ENCODE measurements around the gene MRPL27. TPM values are rescaled to one million over a fixed set of nuclear protein-coding genes. Genes with fewer than 3 reads are reported as not detected.
"Not testable (repeated sequence)": the region's sequence is repeated elsewhere in the genome, so short reads cannot be mapped to it uniquely, and the experiment has no call there.

MRPL27 gene
- total RNA-seq, 4 donors from 2014 or later = 48.9 to 71.0 (median 61.7) TPM

DNA sequence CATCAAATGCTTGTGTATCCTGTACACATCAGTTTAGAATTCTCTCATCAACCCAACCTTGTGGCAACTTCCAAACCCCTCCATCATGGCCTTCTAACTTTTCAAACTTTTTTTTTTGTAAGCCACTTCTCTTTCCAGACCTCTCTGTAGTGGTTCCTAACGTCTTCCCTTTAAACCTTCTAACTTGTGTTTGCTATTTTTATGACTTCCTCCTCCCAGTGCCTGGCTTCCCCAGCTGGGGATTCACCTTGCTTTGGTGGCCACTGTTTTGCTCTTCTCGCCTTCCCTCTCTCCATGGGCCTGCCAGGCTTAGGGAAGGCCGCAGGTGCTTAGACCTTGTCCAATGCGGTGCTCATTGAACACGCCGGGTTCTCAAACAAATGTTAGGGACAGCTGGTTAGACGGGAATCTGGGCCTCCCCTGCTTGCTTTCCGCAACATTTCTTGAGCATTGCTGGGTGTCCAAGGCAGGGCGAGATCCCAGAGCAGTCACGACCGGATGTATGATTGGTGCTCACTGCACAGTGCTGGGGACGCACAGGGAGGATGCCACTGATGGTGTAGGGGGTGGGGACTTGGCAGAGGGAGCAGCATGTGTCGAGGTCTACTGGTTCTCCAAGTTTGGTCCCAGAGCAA lies 28.1 kb downstream of the MRPL27 start:
- ATAC-seq (ENCODE audit: low FRiP score) = no peak
- TF ChIP-seq, protein P1, sequence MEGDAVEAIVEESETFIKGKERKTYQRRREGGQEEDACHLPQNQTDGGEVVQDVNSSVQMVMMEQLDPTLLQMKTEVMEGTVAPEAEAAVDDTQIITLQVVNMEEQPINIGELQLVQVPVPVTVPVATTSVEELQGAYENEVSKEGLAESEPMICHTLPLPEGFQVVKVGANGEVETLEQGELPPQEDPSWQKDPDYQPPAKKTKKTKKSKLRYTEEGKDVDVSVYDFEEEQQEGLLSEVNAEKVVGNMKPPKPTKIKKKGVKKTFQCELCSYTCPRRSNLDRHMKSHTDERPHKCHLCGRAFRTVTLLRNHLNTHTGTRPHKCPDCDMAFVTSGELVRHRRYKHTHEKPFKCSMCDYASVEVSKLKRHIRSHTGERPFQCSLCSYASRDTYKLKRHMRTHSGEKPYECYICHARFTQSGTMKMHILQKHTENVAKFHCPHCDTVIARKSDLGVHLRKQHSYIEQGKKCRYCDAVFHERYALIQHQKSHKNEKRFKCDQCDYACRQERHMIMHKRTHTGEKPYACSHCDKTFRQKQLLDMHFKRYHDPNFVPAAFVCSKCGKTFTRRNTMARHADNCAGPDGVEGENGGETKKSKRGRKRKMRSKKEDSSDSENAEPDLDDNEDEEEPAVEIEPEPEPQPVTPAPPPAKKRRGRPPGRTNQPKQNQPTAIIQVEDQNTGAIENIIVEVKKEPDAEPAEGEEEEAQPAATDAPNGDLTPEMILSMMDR (IDR thresholded peaks at IDR 0.05) = no peak
- no peak for DNase-seq (ENCODE audit: low spot score)

DNA sequence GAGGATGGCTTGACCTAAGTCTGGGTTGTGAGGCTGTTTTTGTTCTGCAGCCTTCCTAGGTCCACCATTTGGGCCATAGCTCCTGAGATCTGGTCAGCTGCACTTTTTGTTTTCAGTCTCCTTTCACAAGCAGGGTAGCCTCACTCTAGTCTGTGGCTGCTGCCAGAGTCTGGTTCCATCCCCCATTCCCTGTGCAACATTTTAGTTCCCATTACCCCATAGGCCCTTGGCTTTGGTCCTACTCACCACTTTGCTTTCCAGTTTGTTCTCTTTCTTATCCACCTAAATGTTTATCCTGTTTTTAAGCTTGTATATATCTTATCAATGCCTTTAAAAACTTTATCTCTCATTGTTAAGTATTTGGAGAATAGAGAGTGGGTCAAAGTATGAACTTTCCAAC lies 33.6 kb downstream of the MRPL27 start:
- ATAC-seq (ENCODE audit: low FRiP score) (no peak), DNase-seq (ENCODE audit: low spot score) (no peak)
- TF ChIP-seq, protein P1 (IDR thresholded peaks at IDR 0.05) = no peak

- TF ChIP-seq, protein P1 (IDR thresholded peaks at IDR 0.05) = no peak
- DNase-seq (ENCODE audit: low spot score) = no peak
- ATAC-seq (ENCODE audit: low FRiP score) = no peak
Observed at GRCh38 chr17:50338645-50339044, 34.3 kb downstream of the MRPL27 start.

DNA sequence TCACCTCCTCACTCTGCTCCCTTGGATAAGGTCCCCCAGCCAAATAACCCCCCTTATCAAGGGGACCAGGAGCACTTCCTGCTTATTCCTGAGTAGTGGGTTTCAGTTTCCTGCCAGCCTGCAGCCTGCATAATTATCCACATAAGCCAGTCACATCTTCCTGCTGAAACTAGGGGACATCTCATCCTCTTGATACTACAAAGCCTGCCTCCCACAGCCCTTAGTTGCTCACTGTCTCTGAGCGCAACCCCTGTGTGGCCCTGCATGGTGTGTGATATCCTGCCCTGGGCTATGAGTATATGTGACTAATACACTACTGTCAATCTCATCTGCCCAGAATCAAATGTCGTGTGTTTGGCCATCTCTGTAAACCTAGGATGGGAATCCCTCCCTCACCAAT lies 35.0 kb downstream of the MRPL27 start:
- DNase-seq (ENCODE audit: low spot score) = no peak
- TF ChIP-seq, protein P1 (IDR thresholded peaks at IDR 0.05) = no peak
- no peak for ATAC-seq (ENCODE audit: low FRiP score)

- not testable (repeated sequence) for ATAC-seq (ENCODE audit: low FRiP score); DNase-seq (ENCODE audit: low spot score)
Observed at GRCh38 chr17:50333291-50334057, 39.5 kb downstream of the MRPL27 start.

- TF ChIP-seq, protein P1 (IDR thresholded peaks at IDR 0.05) = no peak
- no peak for ATAC-seq (ENCODE audit: low FRiP score)
- no peak for DNase-seq (ENCODE audit: low spot score)
Observed at GRCh38 chr17:50332196-50332595, 40.8 kb downstream of the MRPL27 start.

DNA sequence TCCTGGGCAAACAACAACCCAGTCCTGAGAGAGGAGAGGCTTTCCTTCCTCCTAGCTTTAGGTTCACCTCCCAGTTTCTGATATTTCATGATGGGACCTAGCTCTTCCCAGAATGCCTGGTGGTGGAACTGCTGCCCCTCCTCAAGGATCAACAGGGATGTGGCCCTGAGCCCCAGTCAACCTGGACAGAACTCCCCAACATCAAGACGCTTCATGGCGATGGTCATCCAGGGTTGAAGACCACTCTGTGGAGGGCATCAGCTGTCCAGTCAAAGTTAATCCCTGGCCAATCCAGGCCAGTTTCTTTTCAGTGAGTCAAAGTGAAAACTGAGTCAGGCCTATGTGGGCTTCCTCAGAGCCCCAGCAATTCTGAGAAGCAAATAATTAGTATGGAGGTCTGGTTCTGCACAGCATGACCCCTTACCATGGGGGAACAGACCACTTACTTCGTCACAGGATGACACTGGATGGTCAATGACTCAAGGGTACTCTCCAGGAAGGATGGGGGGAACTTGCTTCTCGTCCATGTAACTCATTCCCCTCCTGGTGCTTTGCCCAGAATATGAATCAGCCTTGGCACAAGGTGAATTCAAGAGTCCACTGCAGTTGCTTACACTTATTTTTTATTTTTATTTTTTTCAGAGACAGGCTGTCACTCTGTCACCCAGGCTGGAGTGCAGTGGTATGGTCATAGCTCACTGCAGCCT lies 41.7 kb downstream of the MRPL27 start:
- DNase-seq (ENCODE audit: low spot score) (no peak), ATAC-seq (ENCODE audit: low FRiP score) (peak; percentile 58)
- TF ChIP-seq, protein P1 (IDR thresholded peaks at IDR 0.05) = no peak
